ENCODE data around the gene IL15. TPM values are rescaled to one million over a fixed set of nuclear protein-coding genes. Genes with fewer than 3 reads are reported as not detected.

The IL15 gene
- polyA plus RNA-seq, 1 experiment = 5.5 TPM

GRCh38 chr4:141668200-141668910, 32.0 kb downstream of the IL15 start:
- H3K27me3 ChIP-seq (ENCODE audit: control insufficient read depth, insufficient read depth, low read length) = no peaks in the 10 kb centered on the region

GRCh38 chr4:141669501-141669900, 33.1 kb downstream of the IL15 start:
- ChIA-PET POLR2A (interaction anchor here (0.6 kb wide), 1 partner anchor 89 kb away, joined by 7 read pairs; no protein-coding TSS in a partner anchor), CTCF (no interaction called here)
- no peak overlapping the region for H3K4me3 ChIP-seq (ENCODE audit: low read depth, low read length)
- TF ChIP-seq CTCF (IDR thresholded peaks at IDR 0.05; ENCODE audit: insufficient read depth, low read depth, low read length) = no peak
- no peaks in the 10 kb centered on the region for H3K27me3 ChIP-seq (ENCODE audit: control insufficient read depth, insufficient read depth, low read length)
- H3K36me3 ChIP-seq (ENCODE audit: control insufficient read depth, insufficient read depth, low read length) = no peaks in the 10 kb centered on the region
- DNase-seq (ENCODE audit: low read depth) = no peak

More at GRCh38 chr4:141668200-141668910, 32.0 kb downstream of the IL15 start:
- no peak overlapping the region for H3K4me3 ChIP-seq (ENCODE audit: low read depth, low read length)
- no peaks in the 10 kb centered on the region for H3K36me3 ChIP-seq (ENCODE audit: control insufficient read depth, insufficient read depth, low read length)
- DNase-seq (ENCODE audit: low read depth) = no peak
- ChIA-PET POLR2A (no interaction called here), CTCF (interaction anchor here (0.5 to 0.7 kb wide), 4 partner anchors 10 to 946 kb away, joined by 3 to 4 read pairs (median 3); no protein-coding TSS in a partner anchor)
- TF ChIP-seq CTCF (IDR thresholded peaks at IDR 0.05; ENCODE audit: insufficient read depth, low read depth, low read length) = no peak

- DNase-seq (ENCODE audit: low read depth) = no peak
- H3K4me3 ChIP-seq (ENCODE audit: low read depth, low read length) = no peak overlapping the region
- ChIA-PET CTCF (no interaction called here), POLR2A (no interaction called here)
- H3K36me3 ChIP-seq (ENCODE audit: control insufficient read depth, insufficient read depth, low read length) = no peaks in the 10 kb centered on the region
- TF ChIP-seq CTCF (IDR thresholded peaks at IDR 0.05; ENCODE audit: insufficient read depth, low read depth, low read length) = no peak
- no peaks in the 10 kb centered on the region for H3K27me3 ChIP-seq (ENCODE audit: control insufficient read depth, insufficient read depth, low read length)
These were observed 39.0 kb downstream of the IL15 start for GRCh38 chr4:141675384-141675783.

GRCh38 chr4:141676087-141676670, 39.8 kb downstream of the IL15 start:
- no peak overlapping the region for H3K4me3 ChIP-seq (ENCODE audit: low read depth, low read length)
- no peaks in the 10 kb centered on the region for H3K27me3 ChIP-seq (ENCODE audit: control insufficient read depth, insufficient read depth, low read length)
- no peaks in the 10 kb centered on the region for H3K36me3 ChIP-seq (ENCODE audit: control insufficient read depth, insufficient read depth, low read length)
- DNase-seq (ENCODE audit: low read depth) = no peak
- TF ChIP-seq CTCF (IDR thresholded peaks at IDR 0.05; ENCODE audit: insufficient read depth, low read depth, low read length) = no peak
- ChIA-PET POLR2A (no interaction called here), CTCF (no interaction called here)

GRCh38 chr4:141680060-141680459, 43.7 kb downstream of the IL15 start:
- DNase-seq (ENCODE audit: low read depth) = no peak
- POLR2A ChIA-PET = no interaction called here
- TF ChIP-seq CTCF (IDR thresholded peaks at IDR 0.05; ENCODE audit: insufficient read depth, low read depth, low read length) = no peak
- Histone ChIP-seq H3K4me3 (ENCODE audit: low read depth, low read length) (no peak overlapping the region), H3K36me3 (ENCODE audit: control insufficient read depth, insufficient read depth, low read length) (no peaks in the 10 kb centered on the region), H3K27me3 (ENCODE audit: control insufficient read depth, insufficient read depth, low read length) (no peaks in the 10 kb centered on the region)
- CTCF ChIA-PET = no interaction called here
